Measurements from ENCODE around the gene C1QTNF9.

C1QTNF9 gene

DNA sequence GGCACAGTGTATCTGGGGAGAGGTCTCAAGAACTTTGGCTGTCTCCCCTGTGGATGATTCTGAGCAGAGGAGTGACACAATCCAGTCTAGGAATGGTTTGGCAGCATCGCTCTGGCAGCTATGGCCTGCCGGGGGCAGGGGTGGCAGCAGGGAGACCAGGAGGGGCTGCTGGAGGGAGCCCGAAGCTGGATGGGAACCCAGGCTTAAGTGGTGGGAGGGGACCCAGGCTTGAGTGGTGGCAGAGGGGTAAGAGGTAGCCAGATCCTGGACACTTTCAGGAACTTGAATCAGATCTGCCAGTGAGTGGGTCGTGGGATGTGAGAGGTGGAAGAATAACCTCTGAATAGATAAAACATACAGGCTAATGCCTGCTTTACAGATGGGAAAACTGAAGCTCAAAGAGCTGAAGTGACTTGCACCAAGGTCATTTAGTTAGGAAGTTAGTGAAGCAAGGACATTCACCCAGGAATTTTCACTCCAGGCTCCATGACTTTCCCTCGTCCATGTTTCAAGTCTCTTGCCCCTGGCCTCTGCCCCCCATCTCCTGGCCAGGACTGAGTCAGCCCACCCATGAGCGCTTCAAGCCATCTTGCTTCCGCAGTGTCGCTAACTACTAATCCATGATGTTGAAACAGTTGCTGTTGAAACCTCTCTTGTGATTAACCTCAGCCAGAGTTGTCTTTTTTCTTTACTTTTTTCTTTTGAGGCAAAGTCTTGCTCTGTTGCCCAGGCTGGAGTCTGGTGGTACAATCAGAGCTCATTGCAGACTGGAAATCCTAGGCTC lies 29.9 kb upstream of the C1QTNF9 start:
- no peak overlapping the region for H3K4me3 ChIP-seq (ENCODE audit: low read depth, low read length)
- TF ChIP-seq, protein P1, sequence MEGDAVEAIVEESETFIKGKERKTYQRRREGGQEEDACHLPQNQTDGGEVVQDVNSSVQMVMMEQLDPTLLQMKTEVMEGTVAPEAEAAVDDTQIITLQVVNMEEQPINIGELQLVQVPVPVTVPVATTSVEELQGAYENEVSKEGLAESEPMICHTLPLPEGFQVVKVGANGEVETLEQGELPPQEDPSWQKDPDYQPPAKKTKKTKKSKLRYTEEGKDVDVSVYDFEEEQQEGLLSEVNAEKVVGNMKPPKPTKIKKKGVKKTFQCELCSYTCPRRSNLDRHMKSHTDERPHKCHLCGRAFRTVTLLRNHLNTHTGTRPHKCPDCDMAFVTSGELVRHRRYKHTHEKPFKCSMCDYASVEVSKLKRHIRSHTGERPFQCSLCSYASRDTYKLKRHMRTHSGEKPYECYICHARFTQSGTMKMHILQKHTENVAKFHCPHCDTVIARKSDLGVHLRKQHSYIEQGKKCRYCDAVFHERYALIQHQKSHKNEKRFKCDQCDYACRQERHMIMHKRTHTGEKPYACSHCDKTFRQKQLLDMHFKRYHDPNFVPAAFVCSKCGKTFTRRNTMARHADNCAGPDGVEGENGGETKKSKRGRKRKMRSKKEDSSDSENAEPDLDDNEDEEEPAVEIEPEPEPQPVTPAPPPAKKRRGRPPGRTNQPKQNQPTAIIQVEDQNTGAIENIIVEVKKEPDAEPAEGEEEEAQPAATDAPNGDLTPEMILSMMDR (IDR thresholded peaks at IDR 0.05; ENCODE audit: insufficient read depth, low read length, missing control alignments), result no peak
- ChIA-PET CTCF (interaction anchor here (1.6 kb wide), 1 partner anchor 51 kb away, joined by 4 read pairs; no protein-coding TSS in a partner anchor), POLR2A (no interaction called here)
- DNase-seq (ENCODE audit: low read depth, low spot score), result no peak

DNA sequence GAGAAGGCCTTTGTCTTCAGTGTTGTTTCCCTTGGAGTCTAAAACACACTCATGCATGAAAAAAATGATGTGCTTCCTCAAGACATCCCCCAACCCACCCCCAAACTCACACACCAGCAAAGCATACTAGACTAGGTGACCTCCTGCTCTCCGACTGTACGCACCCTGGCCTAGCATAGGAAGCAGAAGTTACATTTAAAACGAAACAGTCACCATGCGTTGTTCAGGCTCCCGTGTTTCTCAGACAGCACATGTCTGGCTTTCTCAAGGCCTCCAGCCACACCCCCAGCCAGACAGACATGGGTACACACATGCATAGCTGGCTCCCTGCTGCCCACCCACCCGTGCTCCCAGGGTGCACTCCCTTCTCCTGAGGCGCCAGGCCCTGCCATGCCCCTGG lies 28.7 kb upstream of the C1QTNF9 start:
- no peak for DNase-seq (ENCODE audit: low read depth, low spot score)
- H3K4me3 ChIP-seq (ENCODE audit: low read depth, low read length), result no peak overlapping the region
- CTCF ChIA-PET, result interaction anchor here (1.3 kb wide), 1 partner anchor 50 kb away, joined by 4 read pairs; no protein-coding TSS in a partner anchor
- POLR2A ChIA-PET, result no interaction called here
- TF ChIP-seq, protein P1 (IDR thresholded peaks at IDR 0.05; ENCODE audit: insufficient read depth, low read length, missing control alignments), result no peak

DNA sequence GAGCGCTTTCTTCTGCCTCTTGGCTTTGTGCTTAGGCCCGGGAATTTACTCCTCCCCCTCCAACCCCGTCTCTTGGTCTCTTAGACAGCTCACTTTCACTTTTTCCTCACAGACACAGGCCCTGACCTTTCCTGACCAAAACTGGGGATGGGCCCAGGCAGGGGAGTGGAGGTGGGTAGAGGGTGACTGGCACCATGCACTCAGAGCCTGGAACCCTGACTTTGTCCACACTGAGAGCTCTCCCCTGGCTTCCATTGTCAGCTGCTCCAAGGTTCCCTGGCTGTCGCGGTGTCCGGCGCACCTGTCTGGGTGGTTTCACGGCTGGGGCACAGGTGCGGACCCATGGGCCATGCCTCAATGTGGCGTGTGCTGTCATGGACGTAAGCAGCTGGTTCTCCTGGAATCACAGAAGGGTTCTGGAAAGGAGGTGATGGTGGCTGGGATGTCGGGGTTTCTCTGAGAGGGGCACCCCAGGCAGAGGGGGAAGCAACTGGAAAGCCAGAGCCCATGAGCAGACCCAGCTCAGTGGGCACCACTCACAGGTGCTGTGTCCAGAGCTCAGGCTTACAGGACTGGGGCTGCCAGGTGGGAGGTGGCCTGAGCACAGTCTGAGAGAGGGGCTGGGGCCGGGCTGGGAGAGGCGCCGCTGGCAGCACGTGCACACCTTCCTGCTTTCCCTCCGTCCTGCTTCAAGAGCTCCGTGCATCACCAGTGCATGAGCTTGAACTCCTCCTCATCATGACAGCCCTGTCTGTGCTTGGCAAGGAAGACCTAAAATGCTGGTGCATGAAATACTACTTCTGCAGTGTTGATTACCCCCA lies 28.0 kb upstream of the C1QTNF9 start:
- ChIA-PET POLR2A (no interaction called here), CTCF (interaction anchor here (1.3 kb wide), 1 partner anchor 51 kb away, joined by 4 read pairs; no protein-coding TSS in a partner anchor)
- DNase-seq (ENCODE audit: low read depth, low spot score), result no peak
- no peak overlapping the region for H3K4me3 ChIP-seq (ENCODE audit: low read depth, low read length)
- TF ChIP-seq, protein P1 (IDR thresholded peaks at IDR 0.05; ENCODE audit: insufficient read depth, low read length, missing control alignments), result no peak

DNA sequence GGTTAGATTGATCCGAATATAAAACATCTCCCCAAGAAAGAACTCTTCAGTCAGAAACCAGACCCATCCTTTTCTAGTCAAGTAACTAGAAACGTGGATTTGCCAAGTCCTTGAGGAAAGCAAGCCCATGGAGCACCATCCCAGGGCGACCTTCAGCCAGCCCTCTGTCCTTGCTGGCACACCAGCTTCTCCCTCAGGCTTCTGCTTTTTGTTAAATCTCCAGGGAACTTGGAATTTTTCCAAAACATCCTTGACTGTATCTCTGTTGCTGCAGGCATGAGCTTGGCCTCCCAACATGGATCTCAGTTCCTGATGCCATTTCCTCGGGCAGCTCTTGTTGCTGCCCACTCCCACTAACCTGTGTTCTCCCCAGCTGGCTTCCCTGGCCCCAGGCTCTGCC lies 27.1 kb upstream of the C1QTNF9 start:
- no peak for DNase-seq (ENCODE audit: low read depth, low spot score)
- ChIA-PET POLR2A (no interaction called here), CTCF (no interaction called here)
- TF ChIP-seq, protein P1 (IDR thresholded peaks at IDR 0.05; ENCODE audit: insufficient read depth, low read length, missing control alignments), result no peak
- H3K4me3 ChIP-seq (ENCODE audit: low read depth, low read length), result no peak overlapping the region

DNA sequence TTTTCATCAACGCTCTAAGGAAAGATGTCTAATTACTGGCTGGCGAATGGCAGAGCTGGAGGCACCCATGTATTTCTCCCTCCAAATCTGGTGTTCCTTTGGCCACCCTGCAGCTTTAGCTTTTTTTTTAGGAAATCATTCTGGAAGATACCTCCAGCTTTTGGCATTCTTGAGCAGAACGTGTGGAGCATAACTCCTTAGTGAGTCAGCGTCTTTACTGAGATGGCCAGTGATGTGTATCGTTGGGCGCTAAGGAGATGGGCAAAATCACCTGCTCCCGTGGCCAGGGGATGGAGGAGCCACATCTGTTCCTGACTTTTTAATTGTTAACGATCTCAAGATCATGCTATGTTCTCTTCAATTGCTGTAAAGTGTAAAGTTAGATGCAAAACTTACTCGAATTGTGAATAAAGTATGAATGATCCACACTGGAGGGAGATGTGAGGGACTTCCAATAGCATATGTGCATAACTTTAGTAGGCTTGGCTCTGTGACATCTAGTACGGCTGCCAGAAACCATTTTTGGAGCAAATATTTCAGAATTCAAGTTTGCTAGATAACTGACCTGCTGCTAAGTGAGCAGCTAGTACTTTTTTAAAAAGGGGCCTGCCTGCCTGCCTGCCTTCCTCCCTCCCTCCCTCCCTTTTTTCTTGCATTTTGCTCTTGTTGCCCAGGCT lies 24.4 kb upstream of the C1QTNF9 start:
- ChIA-PET POLR2A (no interaction called here), CTCF (no interaction called here)
- TF ChIP-seq, protein P1 (IDR thresholded peaks at IDR 0.05; ENCODE audit: insufficient read depth, low read length, missing control alignments), result no peak
- no peak overlapping the region for H3K4me3 ChIP-seq (ENCODE audit: low read depth, low read length)
- DNase-seq (ENCODE audit: low read depth, low spot score), result no peak

DNA sequence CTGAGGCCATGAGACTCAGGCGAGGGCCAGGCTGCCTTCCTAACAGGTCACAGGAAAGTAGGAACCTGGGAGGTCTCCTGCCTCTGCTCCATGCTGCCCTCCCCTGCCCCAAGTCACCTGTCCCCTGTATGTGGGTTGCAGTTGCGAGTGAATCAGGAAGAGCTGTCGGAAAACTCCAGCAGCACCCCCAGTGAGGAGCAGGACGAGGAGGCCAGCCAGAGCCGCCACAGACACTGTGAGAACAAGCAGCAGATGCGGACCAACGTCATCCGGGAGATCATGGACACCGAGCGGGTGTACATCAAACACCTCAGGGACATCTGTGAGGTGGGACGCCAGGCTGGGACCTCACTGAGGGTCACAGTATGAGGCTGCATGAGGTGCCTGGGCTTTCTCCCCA lies 22.8 kb upstream of the C1QTNF9 start:
- no peak overlapping the region for H3K4me3 ChIP-seq (ENCODE audit: low read depth, low read length)
- TF ChIP-seq, protein P1 (IDR thresholded peaks at IDR 0.05; ENCODE audit: insufficient read depth, low read length, missing control alignments), result no peak
- ChIA-PET CTCF (no interaction called here), POLR2A (no interaction called here)
- DNase-seq (ENCODE audit: low read depth, low spot score), result no peak
